H1 (cell line): Measurements from ENCODE around the gene ZNF609. TPM values are rescaled to one million over a fixed set of nuclear protein-coding genes. Genes with fewer than 3 reads are reported as not detected.

ENCODE experiments used
- CTCF ChIA-PET: fragments of 300-600 bp; sonication (Branson Sonifier 250); formaldehyde crosslinking; loops from one replicate; lab custom pipeline; 2021; ENCODE audit not compliant: partially characterized antibody; lab: Charles Lee
- POLR2A ChIA-PET: fragments of 300-600 bp; sonication (Branson Sonifier 250); formaldehyde crosslinking; loops from one replicate; lab custom pipeline; 2021; ENCODE audit warnings: inconsistent platforms; ENCODE audit not compliant: partially characterized antibody; lab: Charles Lee
- DNase-seq, 2 experiments: peaks; one replicate each; pipeline versions ENCODE4 v3.0.0 to v3.0.0-alpha.2; 2010 to 2022; ENCODE audit warnings: low spot score in 2 of 2, low read depth in 1 of 2, mixed read lengths in 1 of 2
- FAIRE-seq: peaks from 2 replicates; lab custom pipeline; 2011; peaks lifted over from hg19 to GRCh38; lab: Jason Lieb, UNC
- H2AFZ ChIP-seq: 2 replicates; pipeline ENCODE4 v1.8.1; 2012; ENCODE audit warnings: low read length, inconsistent platforms
- H2AK5ac ChIP-seq: 2 replicates; pipeline ENCODE4 v1.6.1; 2013; ENCODE audit warnings: low read depth, low read length
- H2BK120ac ChIP-seq: replicated peaks from 2 replicates; pipeline ENCODE3; 2013; ENCODE audit warnings: low read depth, low read length, inconsistent platforms
- H2BK12ac ChIP-seq: 2 replicates; pipeline ENCODE4 v1.6.1; 2013; ENCODE audit warnings: low read depth, low read length
- H2BK15ac ChIP-seq: 2 replicates; pipeline ENCODE4 v1.6.1; 2013; ENCODE audit warnings: low read length
- H2BK20ac ChIP-seq: 2 replicates; pipeline ENCODE4 v1.6.1; 2013; ENCODE audit warnings: low read length
- H2BK5ac ChIP-seq: 2 replicates; pipeline ENCODE4 v1.6.1; 2013; ENCODE audit warnings: low read depth, low read length
- H3K14ac ChIP-seq: 2 replicates; pipeline ENCODE4 v1.6.1; 2013; ENCODE audit warnings: inconsistent platforms; ENCODE audit not compliant: insufficient read length
- H3K18ac ChIP-seq: 2 replicates; pipeline ENCODE4 v1.6.1; 2013; ENCODE audit warnings: low read length; ENCODE audit errors: extremely low read depth
- H3K23ac ChIP-seq: 2 replicates; pipeline ENCODE4 v1.6.1; 2013; ENCODE audit warnings: inconsistent platforms; ENCODE audit not compliant: insufficient read length
- H3K23me2 ChIP-seq: 2 replicates; pipeline ENCODE4 v1.6.1; 2013; ENCODE audit warnings: low read depth, low read length
- H3K27ac ChIP-seq: 2 replicates; pipeline ENCODE4 v1.6.1; 2011; ENCODE audit warnings: low read depth, low read length, inconsistent platforms
- H3K27me3 ChIP-seq, 4 experiments: replicated peaks in 1 of 4; 1 replicate in 1 of 4; 2 replicates in 3 of 4; pipeline versions ENCODE4 v1.6.1 to v1.8.1; 2011 to 2013; ENCODE audit warnings: low read length in 3 of 4, mild to moderate bottlenecking in 3 of 4, inconsistent platforms in 2 of 4, mixed read lengths in 2 of 4, moderate library complexity in 1 of 4; ENCODE audit not compliant: control insufficient read depth in 3 of 4, insufficient read depth in 3 of 4; ENCODE audit errors: extremely low read depth in 1 of 4
- H3K36me3 ChIP-seq, 4 experiments: 2 replicates each; pipeline versions ENCODE4 v1.6.1 to v1.8.1; 2011 to 2013; ENCODE audit warnings: mild to moderate bottlenecking in 4 of 4, low read length in 3 of 4, moderate library complexity in 2 of 4, control low read depth in 1 of 4, inconsistent platforms in 1 of 4; ENCODE audit not compliant: insufficient read depth in 4 of 4, control insufficient read depth in 2 of 4
- H3K4ac ChIP-seq: replicated peaks from 2 replicates; pipeline ENCODE3; 2013; ENCODE audit warnings: low read length, low read depth, mixed read lengths, inconsistent platforms; ENCODE audit not compliant: insufficient read length
- H3K4me1 ChIP-seq, 4 experiments: replicated peaks in 1 of 4; 1 replicate in 1 of 4; 2 replicates in 3 of 4; pipeline versions ENCODE4 v1.6.1 to v1.8.1; 2011 to 2013; ENCODE audit warnings: low read length in 3 of 4, inconsistent platforms in 2 of 4, mixed read lengths in 1 of 4; ENCODE audit not compliant: insufficient read depth in 4 of 4, control insufficient read depth in 3 of 4
- H3K4me2 ChIP-seq, 2 experiments: 2 replicates each; pipeline versions ENCODE4 v1.6.1 to v1.8.1; 2011 to 2013; ENCODE audit warnings: low read depth in 2 of 2, low read length in 2 of 2, control low read depth in 1 of 2, inconsistent platforms in 1 of 2, mild to moderate bottlenecking in 1 of 2; ENCODE audit not compliant: insufficient read depth in 1 of 2
- H3K4me3 ChIP-seq, 4 experiments: fragments of 200-600, 300-600 bp in 1 of 4; sonication (generic), shearing (Covaris generic), sonication (Bioruptor Twin) in 1 of 4; 2 replicates each; pipeline versions ENCODE4 v1.5.1 to v1.8.1; 2011 to 2016; ENCODE audit warnings: low read length in 4 of 4, low read depth in 3 of 4, control low read depth in 2 of 4, inconsistent platforms in 2 of 4, mild to moderate bottlenecking in 2 of 4, mixed read lengths in 1 of 4, moderate library complexity in 1 of 4; ENCODE audit not compliant: insufficient read depth in 2 of 4; ENCODE audit errors: extremely low read depth in 1 of 4
- H3K56ac ChIP-seq: replicated peaks from 2 replicates; pipeline ENCODE3; 2013; ENCODE audit warnings: low read depth, mild to moderate bottlenecking, mixed read lengths, low read length, inconsistent platforms; ENCODE audit not compliant: insufficient read length
- H3K79me1 ChIP-seq: 2 replicates; pipeline ENCODE4 v1.6.1; 2013; ENCODE audit warnings: low read depth, low read length, control low read depth
- H3K79me2 ChIP-seq, 2 experiments: 2 replicates each; pipeline versions ENCODE4 v1.6.1 to v1.8.1; 2012 to 2013; ENCODE audit warnings: low read length in 2 of 2, mild to moderate bottlenecking in 2 of 2, inconsistent platforms in 1 of 2; ENCODE audit not compliant: insufficient read depth in 2 of 2, control insufficient read depth in 1 of 2
- H3K9ac ChIP-seq, 4 experiments: replicated peaks in 1 of 4; 1 replicate in 1 of 4; 2 replicates in 3 of 4; pipeline versions ENCODE4 v1.6.1 to v1.8.1; 2011 to 2013; ENCODE audit warnings: low read depth in 3 of 4, low read length in 3 of 4, control low read depth in 2 of 4, mild to moderate bottlenecking in 2 of 4, moderate library complexity in 2 of 4, inconsistent platforms in 1 of 4; ENCODE audit errors: extremely low read depth in 1 of 4
- H3K9me3 ChIP-seq, 2 experiments: 2 replicates each; pipeline versions ENCODE4 v1.6.1 to v1.8.1; 2012 to 2013; ENCODE audit warnings: mild to moderate bottlenecking in 2 of 2, moderate library complexity in 2 of 2, control low read depth in 1 of 2, inconsistent platforms in 1 of 2, low read depth in 1 of 2, low read length in 1 of 2, mixed read lengths in 1 of 2; ENCODE audit not compliant: insufficient read depth in 2 of 2
- H4K20me1 ChIP-seq, 2 experiments: replicated peaks in 1 of 2; 2 replicates each; pipeline versions ENCODE3 to v1.8.1; 2011 to 2013; ENCODE audit warnings: inconsistent platforms in 2 of 2, low read length in 2 of 2, mild to moderate bottlenecking in 1 of 2; ENCODE audit not compliant: insufficient read depth in 2 of 2, control insufficient read depth in 1 of 2
- H4K5ac ChIP-seq: 2 replicates; pipeline ENCODE4 v1.6.1; 2013; ENCODE audit warnings: low read length, low read depth, mixed read lengths, inconsistent platforms; ENCODE audit not compliant: insufficient read length
- H4K8ac ChIP-seq: 2 replicates; pipeline ENCODE4 v1.8.0; 2013; ENCODE audit warnings: mild to moderate bottlenecking, moderate library complexity, low read length, inconsistent platforms; ENCODE audit not compliant: insufficient read depth; ENCODE audit errors: extremely low read depth
- H4K91ac ChIP-seq: replicated peaks from 2 replicates; pipeline ENCODE3; 2013; ENCODE audit warnings: low read length, mixed read lengths, inconsistent platforms; ENCODE audit not compliant: insufficient read length
- CEBPB ChIP-seq: IDR thresholded peaks from 2 replicates; pipeline ENCODE4 v1.6.1; 2012; ENCODE audit warnings: low read depth, low read length
- CHD2 ChIP-seq: IDR thresholded peaks from 2 replicates; pipeline ENCODE4 v1.6.1; 2012; ENCODE audit warnings: low read length, improper control_type of control experiment
- CREB1 ChIP-seq: IDR thresholded peaks from 2 replicates; pipeline ENCODE4 v1.6.1; 2012; ENCODE audit warnings: inconsistent platforms
- GABPA ChIP-seq: IDR thresholded peaks from 2 replicates; pipeline ENCODE4 v1.6.1; 2011; ENCODE audit warnings: mild to moderate bottlenecking, low read length, moderate library complexity, borderline replicate concordance; ENCODE audit not compliant: insufficient read depth
- JUN ChIP-seq: IDR thresholded peaks from 2 replicates; pipeline ENCODE4 v1.6.1; 2011; ENCODE audit warnings: low read depth, mild to moderate bottlenecking, improper control_type of control experiment, low read length
- KDM5A ChIP-seq: fragments of 200-600 bp; IDR thresholded peaks from 2 replicates; pipeline ENCODE4 v1.7.1; 2012; ENCODE audit warnings: mild to moderate bottlenecking, low read length, inconsistent platforms, mixed read lengths
- PHF8 ChIP-seq: fragments of 200-600 bp; sonication (generic); conservative IDR thresholded peaks from 2 replicates; pipeline ENCODE4 v1.7.1; 2012; ENCODE audit warnings: low read depth, mild to moderate bottlenecking, inconsistent platforms, low read length, moderate library complexity
- SIN3A ChIP-seq, 2 experiments: IDR thresholded peaks in 1 of 2; conservative IDR thresholded peaks in 1 of 2; 2 replicates each; pipeline ENCODE4 v1.6.1; 2011 to 2012; ENCODE audit warnings: low read length in 2 of 2, improper control_type of control experiment in 1 of 2, low read depth in 1 of 2, mild to moderate bottlenecking in 1 of 2
- SP1 ChIP-seq: IDR thresholded peaks from 2 replicates; pipeline ENCODE4 v1.6.1; 2011; ENCODE audit warnings: low read depth, low read length
- SRF ChIP-seq: IDR thresholded peaks from 2 replicates; pipeline ENCODE4 v1.6.1; 2011; ENCODE audit warnings: mild to moderate bottlenecking, low read depth, low read length, moderate library complexity
- WGBS, 2 experiments: shearing (Covaris generic) in 1 of 2; methylation state at CpG; one replicate each; pipeline versions ENCODE4 v1.1.6 to v1.1.7; 2013 to 2015; ENCODE audit warnings: low lambda C conversion rate in 2 of 2, mixed read lengths in 2 of 2, inconsistent platforms in 1 of 2, low coverage in 1 of 2, missing lambda C conversion rate in 1 of 2; ENCODE audit not compliant: insufficient replicate concordance in 2 of 2, insufficient coverage in 1 of 2, insufficient read length in 1 of 2; ENCODE audit errors: extremely low coverage in 1 of 2, missing lambda C conversion rate in 1 of 2; 5-methylcytosine and 5-hydroxymethylcytosine counted together
- polyA plus RNA-seq, 7 experiments: library from polyadenylated mRNA; depleted of rRNA in 3 of 7; stranded (reverse) in 5 of 7; unstranded in 2 of 7; fragments of >200 nt in 5 of 7; fragments of 200-250 nt in 2 of 7; gene quantifications; 1 replicate in 5 of 7; 2 replicates in 1 of 7; 4 replicates in 1 of 7; pipeline versions ENCODE4 v1.2.1 to v1.2.3, GENCODE V29; 2011 to 2013; ENCODE audit warnings: missing spikeins in 2 of 7, mixed read lengths in 2 of 7
- total RNA-seq: library from RNA; stranded (reverse); fragmentation: NEBNext Ultra II Directional; extraction: Animal tissue kit (Norgen Biotek cat#: 25700); gene quantifications from 2 replicates; pipeline ENCODE4 v1.2.1, GENCODE V29; 2021

Gene ZNF609
- total and polyA plus RNA-seq, 2 of the 8 experiments (the other 6 are each of a cell fraction or from before 2014, with no cell fraction given), result 15.5 to 47.8 TPM

DNA sequence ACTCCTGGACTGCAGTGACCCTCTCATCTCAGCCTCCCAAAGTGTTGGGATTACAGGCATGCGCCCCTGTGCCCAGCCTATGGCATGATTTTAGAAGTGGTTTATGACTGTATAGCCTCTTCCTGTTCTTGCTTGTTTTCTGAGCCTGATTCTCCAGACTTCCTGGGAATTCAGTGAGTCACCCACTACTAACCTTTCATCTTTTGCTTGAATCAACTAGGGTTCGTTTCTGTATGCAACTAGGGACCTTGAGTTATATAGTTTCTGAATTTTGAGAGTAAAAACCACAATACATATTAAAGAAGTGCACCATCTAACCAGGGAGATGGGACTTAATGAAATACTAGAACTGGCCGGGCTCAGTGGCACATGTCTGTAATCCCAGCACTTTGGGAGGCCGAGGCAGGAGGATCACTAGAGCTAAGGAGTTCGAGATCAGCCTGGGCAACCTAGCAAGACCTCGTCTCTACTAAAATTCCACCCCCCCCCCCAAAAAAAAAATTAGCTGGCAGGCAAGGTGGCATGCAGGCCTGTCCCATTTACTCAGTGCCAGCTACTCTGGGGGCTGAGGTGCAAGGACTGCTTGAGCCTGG lies 76.0 kb downstream of the ZNF609 start:
- H4K91ac ChIP-seq, result no peak overlapping the region
- no peak for TF ChIP-seq SIN3A (conservative IDR thresholded peaks at IDR 0.05 in 1 of 2, IDR thresholded peaks at IDR 0.05 in 1 of 2; ENCODE audit: low read depth in 1 of 2, low read length in 2 of 2)
- TF ChIP-seq CEBPB, result no peak
- no peak for TF ChIP-seq SRF
- no peak for TF ChIP-seq PHF8
- TF ChIP-seq CHD2, result no peak
- no peak for TF ChIP-seq KDM5A
- no peak for TF ChIP-seq GABPA
- TF ChIP-seq JUN, result no peak
- TF ChIP-seq SP1, result no peak
- no peak for TF ChIP-seq CREB1

More for the DNA sequence above, 76.0 kb downstream of the ZNF609 start:
- CTCF ChIA-PET, result no interaction called here
- Histone ChIP-seq H2BK5ac (no peak overlapping the region), H3K4ac (no peak overlapping the region), H2BK120ac (no peak overlapping the region), H4K5ac (no peak overlapping the region), H3K4me3 (no peak overlapping the region), H2AK5ac (no peak overlapping the region), H3K9me3 (no peaks in the 10 kb centered on the region), H3K36me3 (no peaks in the 10 kb centered on the region), H3K79me1 (no peaks in the 10 kb centered on the region; the same call in 1 of the 2 replicates), H3K23ac (no peak overlapping the region), H2BK20ac (no peak overlapping the region), H2AFZ (no peak overlapping the region), H3K9ac (no peak overlapping the region), H3K18ac (no peak overlapping the region), H3K79me2 (peaks cover 3 to 71% of the 10 kb centered on the region in 2 experiments; a peak in 3 of 4 replicates), H3K27me3 (no peaks in the 10 kb centered on the region), H4K8ac (no peak overlapping the region), H3K4me1 (no peaks in the 10 kb centered on the region), H3K56ac (no peak overlapping the region), H3K14ac (no peak overlapping the region), H3K23me2 (no peaks in the 10 kb centered on the region; the same call in 1 of the 2 replicates), H4K20me1 (peaks cover 0 to 4% of the 10 kb centered on the region in 2 experiments), H3K27ac (no peak overlapping the region), H2BK12ac (no peak overlapping the region), H3K4me2 (no peak overlapping the region), H2BK15ac (no peak overlapping the region)
- FAIRE-seq, result no peak
- POLR2A ChIA-PET, result no interaction called here
- no peak for DNase-seq
- 91% methylated on average over 6 of the region's 6 CpGs; no CpG with 5 or more reads in 1 of the 2 experiments for WGBS, 2 experiments
